HepG2 (cell line): Measurements from ENCODE around the gene MLXIPL. TPM values are rescaled to one million over a fixed set of nuclear protein-coding genes. Genes with fewer than 3 reads are reported as not detected.

Experiments
- BORCS8-MEF2B ChIP-seq: sonication (generic); formaldehyde crosslinking; IDR thresholded peaks from 2 replicates; pipeline ENCODE4 v1.8.0; 2022; ENCODE audit warnings: mild to moderate bottlenecking, missing genetic modification reagents
- FOXC1 ChIP-seq: sonication (generic); formaldehyde crosslinking; IDR thresholded peaks from 2 replicates; pipeline ENCODE4 v1.8.0; 2022; ENCODE audit warnings: mild to moderate bottlenecking, missing genetic modification reagents, borderline replicate concordance
- HDAC1 ChIP-seq: sonication (generic); formaldehyde crosslinking; IDR thresholded peaks from 2 replicates; pipeline ENCODE4 v1.5.1; 2020; ENCODE audit warnings: mild to moderate bottlenecking, missing genetic modification reagents
- MIXL1 ChIP-seq: IDR thresholded peaks from 2 replicates; pipeline ENCODE4 v1.6.1; 2016
- PCBP2 ChIP-seq: fragments of 200-400 bp; formaldehyde crosslinking; optimal IDR thresholded peaks from 2 replicates; pipeline ENCODE3; 2018; ENCODE audit warnings: low read length, low read depth; ENCODE audit not compliant: poor library complexity, severe bottlenecking
- POLR2G ChIP-seq: fragments of 200-400 bp; formaldehyde crosslinking; IDR thresholded peaks from 2 replicates; pipeline ENCODE4 v1.6.1; 2018; ENCODE audit warnings: mild to moderate bottlenecking, low read depth, low read length, moderate library complexity
- RARA ChIP-seq: IDR thresholded peaks from 2 replicates; pipeline ENCODE4 v1.6.1; 2016; ENCODE audit warnings: missing genetic modification reagents, missing compliant biosample characterization
- SRSF9 ChIP-seq: fragments of 200-400 bp; formaldehyde crosslinking; IDR thresholded peaks from 2 replicates; pipeline ENCODE4 v1.6.1; 2018; ENCODE audit warnings: borderline replicate concordance, mild to moderate bottlenecking, low read depth, low read length; ENCODE audit not compliant: insufficient read depth, poor library complexity, severe bottlenecking
- TMF1 ChIP-seq: sonication (generic); formaldehyde crosslinking; IDR thresholded peaks from 2 replicates; pipeline ENCODE4 v1.8.1; 2022; ENCODE audit warnings: low read depth, missing genetic modification reagents
- ZMYM3 ChIP-seq: sonication (generic); formaldehyde crosslinking; IDR thresholded peaks from 2 replicates; pipeline ENCODE4 v1.5.1; 2020; ENCODE audit warnings: mild to moderate bottlenecking, missing genetic modification reagents
- ZNF431 ChIP-seq: sonication (generic); formaldehyde crosslinking; IDR thresholded peaks from 2 replicates; pipeline ENCODE4 v1.9.0; 2022; ENCODE audit warnings: missing genetic modification reagents, low read depth, mild to moderate bottlenecking, borderline replicate concordance
- ZNF451 ChIP-seq: sonication (generic); formaldehyde crosslinking; IDR thresholded peaks from 2 replicates; pipeline ENCODE4 v1.5.0; 2020; ENCODE audit warnings: mild to moderate bottlenecking, missing genetic modification reagents
- ZNF468 ChIP-seq: sonication (generic); formaldehyde crosslinking; IDR thresholded peaks from 2 replicates; pipeline ENCODE4 v1.8.0; 2022; ENCODE audit warnings: mild to moderate bottlenecking, moderate library complexity, missing genetic modification reagents
- ZNF562 ChIP-seq: sonication (generic); formaldehyde crosslinking; IDR thresholded peaks from 2 replicates; pipeline ENCODE4 v1.8.0; 2022; ENCODE audit warnings: missing genetic modification reagents, borderline replicate concordance
- ZNF790 ChIP-seq: sonication (generic); formaldehyde crosslinking; IDR thresholded peaks from 2 replicates; pipeline ENCODE4 v1.8.0; 2022; ENCODE audit warnings: missing genetic modification reagents, mild to moderate bottlenecking, borderline replicate concordance
- polyA plus RNA-seq, 8 experiments: library from polyadenylated mRNA; depleted of rRNA in 3 of 8; stranded (reverse) in 7 of 8; unstranded in 1 of 8; fragments of >200 nt; fragmentation: Illumina TruSeq in 4 of 8; extraction: Trizol in 4 of 8; gene quantifications; 2 replicates each; pipeline versions ENCODE4 v1.2.1 to v1.2.3, GENCODE V29; 2011 to 2016; ENCODE audit warnings: low read depth in 4 of 8, missing spikeins in 1 of 8, mixed read lengths in 1 of 8; ENCODE audit not compliant: insufficient read depth in 1 of 8
- total RNA-seq, 5 experiments: library from RNA; depleted of rRNA; stranded (reverse); fragments of >200 nt; fragmentation: Illumina TruSeq; extraction: Trizol; gene quantifications; 2 replicates each; pipeline ENCODE4 v1.2.3, GENCODE V29; 2016; ENCODE audit warnings: low read depth in 1 of 5
- TF ChIP-seq, protein P1 (sequence below): sonication (generic); formaldehyde crosslinking; IDR thresholded peaks from 2 replicates; pipeline ENCODE4 v1.8.0; 2022; ENCODE audit warnings: low read depth, missing genetic modification reagents
- TF ChIP-seq, protein P2 (sequence below): sonication (generic); formaldehyde crosslinking; IDR thresholded peaks from 2 replicates; pipeline ENCODE4 v1.4.0; 2020; ENCODE audit warnings: missing genetic modification reagents
- TF ChIP-seq, protein P3 (sequence below): sonication (generic); formaldehyde crosslinking; conservative IDR thresholded peaks from 2 replicates; pipeline ENCODE4 v1.4.0; 2020; ENCODE audit warnings: missing genetic modification reagents
- TF ChIP-seq, protein P4 (sequence below): sonication (generic); formaldehyde crosslinking; IDR thresholded peaks from 2 replicates; pipeline ENCODE4 v1.4.0; 2020; ENCODE audit warnings: mild to moderate bottlenecking, missing genetic modification reagents
- TF ChIP-seq, protein P5 (sequence below): sonication (generic); formaldehyde crosslinking; IDR thresholded peaks from 2 replicates; pipeline ENCODE4 v1.4.0; 2020; ENCODE audit warnings: missing genetic modification reagents

The MLXIPL gene
- total and polyA plus RNA-seq, 2 of the 13 experiments (the other 11 are each of a cell fraction or from before 2014, with no cell fraction given): 51.6 to 60.1 TPM

GRCh38 chr7:73578342-73579128 is 45.8 kb downstream of the MLXIPL start, which contains the start of gene TBL2 (continued):
- TF ChIP-seq, protein P1, sequence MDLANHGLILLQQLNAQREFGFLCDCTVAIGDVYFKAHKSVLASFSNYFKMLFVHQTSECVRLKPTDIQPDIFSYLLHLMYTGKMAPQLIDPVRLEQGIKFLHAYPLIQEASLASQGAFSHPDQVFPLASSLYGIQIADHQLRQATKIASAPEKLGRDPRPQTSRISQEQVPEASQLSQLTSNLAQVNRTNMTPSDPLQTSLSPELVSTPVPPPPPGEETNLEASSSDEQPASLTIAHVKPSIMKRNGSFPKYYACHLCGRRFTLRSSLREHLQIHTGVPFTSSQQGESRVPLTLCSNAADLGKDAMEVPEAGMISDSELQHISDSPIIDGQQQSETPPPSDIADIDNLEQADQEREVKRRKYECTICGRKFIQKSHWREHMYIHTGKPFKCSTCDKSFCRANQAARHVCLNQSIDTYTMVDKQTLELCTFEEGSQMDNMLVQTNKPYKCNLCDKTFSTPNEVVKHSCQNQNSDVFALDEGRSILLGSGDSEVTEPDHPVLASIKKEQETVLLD (CRISPR knock-in tag): peak; percentile 53; the same call in 1 of the 2 replicates
- no peak for TF ChIP-seq HDAC1
- TF ChIP-seq POLR2G: peak; percentile 98
- no peak for TF ChIP-seq ZMYM3
- TF ChIP-seq ZNF562 (CRISPR knock-in tag): no peak
- no peak for TF ChIP-seq ZNF790 (CRISPR knock-in tag)
- TF ChIP-seq, protein P2, sequence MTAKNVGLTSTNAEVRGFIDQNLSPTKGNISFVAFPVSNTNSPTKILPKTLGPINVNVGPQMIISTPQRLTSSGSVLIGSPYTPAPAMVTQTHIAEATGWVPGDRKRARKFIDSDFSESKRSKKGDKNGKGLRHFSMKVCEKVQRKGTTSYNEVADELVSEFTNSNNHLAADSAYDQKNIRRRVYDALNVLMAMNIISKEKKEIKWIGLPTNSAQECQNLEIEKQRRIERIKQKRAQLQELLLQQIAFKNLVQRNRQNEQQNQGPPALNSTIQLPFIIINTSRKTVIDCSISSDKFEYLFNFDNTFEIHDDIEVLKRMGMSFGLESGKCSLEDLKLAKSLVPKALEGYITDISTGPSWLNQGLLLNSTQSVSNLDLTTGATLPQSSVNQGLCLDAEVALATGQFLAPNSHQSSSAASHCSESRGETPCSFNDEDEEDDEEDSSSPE (CRISPR knock-in tag): 0 out of 2 replicates have a peak, but pooled peaks have one; percentile 7
- TF ChIP-seq ZNF451 (CRISPR knock-in tag): no peak
- peak; percentile 89; the same call in 1 of the 2 replicates for TF ChIP-seq BORCS8-MEF2B (CRISPR knock-in tag)
- no peak for TF ChIP-seq SRSF9
- TF ChIP-seq, protein P3, sequence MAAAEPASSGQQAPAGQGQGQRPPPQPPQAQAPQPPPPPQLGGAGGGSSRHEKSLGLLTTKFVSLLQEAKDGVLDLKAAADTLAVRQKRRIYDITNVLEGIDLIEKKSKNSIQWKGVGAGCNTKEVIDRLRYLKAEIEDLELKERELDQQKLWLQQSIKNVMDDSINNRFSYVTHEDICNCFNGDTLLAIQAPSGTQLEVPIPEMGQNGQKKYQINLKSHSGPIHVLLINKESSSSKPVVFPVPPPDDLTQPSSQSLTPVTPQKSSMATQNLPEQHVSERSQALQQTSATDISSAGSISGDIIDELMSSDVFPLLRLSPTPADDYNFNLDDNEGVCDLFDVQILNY (CRISPR knock-in tag): no peak
- TF ChIP-seq ZNF431 (CRISPR knock-in tag): peak; percentile 46
- TF ChIP-seq ZNF468 (CRISPR knock-in tag): no peak
- TF ChIP-seq TMF1: 0 out of 2 replicates have a peak, but pooled peaks have one; percentile 73
- TF ChIP-seq, protein P4, sequence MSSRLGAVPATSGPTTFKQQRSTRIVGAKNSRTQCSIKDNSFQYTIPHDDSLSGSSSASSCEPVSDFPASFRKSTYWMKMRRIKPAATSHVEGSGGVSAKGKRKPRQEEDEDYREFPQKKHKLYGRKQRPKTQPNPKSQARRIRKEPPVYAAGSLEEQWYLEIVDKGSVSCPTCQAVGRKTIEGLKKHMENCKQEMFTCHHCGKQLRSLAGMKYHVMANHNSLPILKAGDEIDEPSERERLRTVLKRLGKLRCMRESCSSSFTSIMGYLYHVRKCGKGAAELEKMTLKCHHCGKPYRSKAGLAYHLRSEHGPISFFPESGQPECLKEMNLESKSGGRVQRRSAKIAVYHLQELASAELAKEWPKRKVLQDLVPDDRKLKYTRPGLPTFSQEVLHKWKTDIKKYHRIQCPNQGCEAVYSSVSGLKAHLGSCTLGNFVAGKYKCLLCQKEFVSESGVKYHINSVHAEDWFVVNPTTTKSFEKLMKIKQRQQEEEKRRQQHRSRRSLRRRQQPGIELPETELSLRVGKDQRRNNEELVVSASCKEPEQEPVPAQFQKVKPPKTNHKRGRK (CRISPR knock-in tag): no peak
- TF ChIP-seq RARA (CRISPR knock-in tag): 0 out of 2 replicates have a peak, but pooled peaks have one; percentile 12
- no peak for TF ChIP-seq FOXC1 (CRISPR knock-in tag)
- no peak for TF ChIP-seq PCBP2
- 0 out of 2 replicates have a peak, but pooled peaks have one; percentile 9 for TF ChIP-seq MIXL1 (CRISPR knock-in tag)
- TF ChIP-seq, protein P5, sequence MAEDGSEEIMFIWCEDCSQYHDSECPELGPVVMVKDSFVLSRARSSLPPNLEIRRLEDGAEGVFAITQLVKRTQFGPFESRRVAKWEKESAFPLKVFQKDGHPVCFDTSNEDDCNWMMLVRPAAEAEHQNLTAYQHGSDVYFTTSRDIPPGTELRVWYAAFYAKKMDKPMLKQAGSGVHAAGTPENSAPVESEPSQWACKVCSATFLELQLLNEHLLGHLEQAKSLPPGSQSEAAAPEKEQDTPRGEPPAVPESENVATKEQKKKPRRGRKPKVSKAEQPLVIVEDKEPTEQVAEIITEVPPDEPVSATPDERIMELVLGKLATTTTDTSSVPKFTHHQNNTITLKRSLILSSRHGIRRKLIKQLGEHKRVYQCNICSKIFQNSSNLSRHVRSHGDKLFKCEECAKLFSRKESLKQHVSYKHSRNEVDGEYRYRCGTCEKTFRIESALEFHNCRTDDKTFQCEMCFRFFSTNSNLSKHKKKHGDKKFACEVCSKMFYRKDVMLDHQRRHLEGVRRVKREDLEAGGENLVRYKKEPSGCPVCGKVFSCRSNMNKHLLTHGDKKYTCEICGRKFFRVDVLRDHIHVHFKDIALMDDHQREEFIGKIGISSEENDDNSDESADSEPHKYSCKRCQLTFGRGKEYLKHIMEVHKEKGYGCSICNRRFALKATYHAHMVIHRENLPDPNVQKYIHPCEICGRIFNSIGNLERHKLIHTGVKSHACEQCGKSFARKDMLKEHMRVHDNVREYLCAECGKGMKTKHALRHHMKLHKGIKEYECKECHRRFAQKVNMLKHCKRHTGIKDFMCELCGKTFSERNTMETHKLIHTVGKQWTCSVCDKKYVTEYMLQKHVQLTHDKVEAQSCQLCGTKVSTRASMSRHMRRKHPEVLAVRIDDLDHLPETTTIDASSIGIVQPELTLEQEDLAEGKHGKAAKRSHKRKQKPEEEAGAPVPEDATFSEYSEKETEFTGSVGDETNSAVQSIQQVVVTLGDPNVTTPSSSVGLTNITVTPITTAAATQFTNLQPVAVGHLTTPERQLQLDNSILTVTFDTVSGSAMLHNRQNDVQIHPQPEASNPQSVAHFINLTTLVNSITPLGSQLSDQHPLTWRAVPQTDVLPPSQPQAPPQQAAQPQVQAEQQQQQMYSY (CRISPR knock-in tag): 0 out of 2 replicates have a peak, but pooled peaks have one; percentile 37
